Measurements from ENCODE around the gene ASF1A. TPM values are rescaled to one million over a fixed set of nuclear protein-coding genes. Genes with fewer than 3 reads are reported as not detected.
A peak's percentile ranks its signal among the peaks of the same experiment; 100 is the strongest.

Gene ASF1A
- total and polyA plus RNA-seq, 9 of the 15 experiments (the other 6 are each of a cell fraction or from before 2014, with no cell fraction given): 31.5 to 45.3 (median 34.8) TPM

- no peak for TF ChIP-seq STAT6 (CRISPR knock-in tag; IDR thresholded peaks at IDR 0.05)
Measured at GRCh38 chr6:118896339-118897136, 2.6 kb downstream of the ASF1A start (continued).

DNA sequence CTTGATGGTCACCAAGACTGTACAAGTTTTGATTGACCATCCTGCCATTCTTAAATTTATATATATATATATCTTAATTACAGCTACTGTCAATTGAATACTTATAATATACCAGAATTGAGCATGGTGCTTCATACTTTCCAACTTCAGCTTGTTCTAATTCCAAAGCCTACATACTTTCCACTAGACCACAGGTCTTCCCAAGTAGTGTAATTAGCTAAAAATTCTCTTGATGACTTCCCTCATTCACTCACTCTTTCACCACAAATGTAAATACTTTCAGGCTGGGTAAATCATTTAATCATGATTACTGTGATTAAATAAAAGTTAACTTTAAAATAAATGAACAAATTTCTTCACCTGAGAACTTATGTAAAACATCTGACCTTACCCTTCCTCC is 3.4 kb downstream of the ASF1A start:
- DNase-seq (ENCODE audit: extremely low read depth in 1 of 4, low spot score in 3 of 4) (no peak), ATAC-seq (no peak), FAIRE-seq (no peak)
- Histone ChIP-seq H2AFZ (ENCODE audit: low read depth, low read length) (no peak overlapping the region), H4K20me1 (replicated peaks; ENCODE audit: control insufficient read depth, insufficient read depth, low read length) (no peaks in the 10 kb centered on the region), H3K9me3 (replicated peaks; ENCODE audit: control insufficient read depth, insufficient read depth, low read depth, low read length) (no peaks in the 10 kb centered on the region), H3K79me2 (ENCODE audit: control insufficient read depth, insufficient read depth, low read length) (peaks cover 96% of the 10 kb centered on the region), H3K4me3 (no peak overlapping the region), H3K9me1 (ENCODE audit: control insufficient read depth, insufficient read depth, low read length) (no peaks in the 10 kb centered on the region), H3K27ac (ENCODE audit: extremely low read depth, low read depth, low read length) (peak overlapping the region; percentile 93), H3K36me3 (ENCODE audit: control insufficient read depth, insufficient read depth, low read length) (peaks cover 48% of the 10 kb centered on the region), H3K4me2 (ENCODE audit: insufficient read depth, low read length) (peak overlapping the region; percentile 78), H3K27me3 (ENCODE audit: control insufficient read depth in 2 of 2, insufficient read depth in 2 of 2, low read length in 2 of 2) (no peaks in the 10 kb centered on the region), H3K4me1 (replicated peaks in 1 of 2; ENCODE audit: control insufficient read depth in 2 of 2, insufficient read depth in 2 of 2, low read length in 2 of 2) (peaks cover 20 to 33% of the 10 kb centered on the region in 2 experiments), H3K9ac (ENCODE audit: insufficient read depth in 1 of 2, low read depth in 2 of 2, low read length in 2 of 2) (peak overlapping the region in 1 of 2 experiments; percentile 95; a peak in 2 of 4 replicates)
- in situ Hi-C loops (cut with MboI): no loop called here
- no peak for TF ChIP-seq ZNF384 (IDR thresholded peaks at IDR 0.05; ENCODE audit: low read depth, low read length)
- no peak for TF ChIP-seq TGIF2 (CRISPR knock-in tag; IDR thresholded peaks at IDR 0.05)
- no peak for TF ChIP-seq ZFP91 (CRISPR knock-in tag; IDR thresholded peaks at IDR 0.05)
- TF ChIP-seq ZNF274 (IDR thresholded peaks at IDR 0.05; ENCODE audit: borderline replicate concordance, low read depth, low read length): no peak
- no peak for TF ChIP-seq JUNB (CRISPR knock-in tag; conservative IDR thresholded peaks at IDR 0.05)
- TF ChIP-seq ZNF184 (CRISPR knock-in tag; IDR thresholded peaks at IDR 0.05): no peak
- TF ChIP-seq POLR2AphosphoS2 (IDR thresholded peaks at IDR 0.05; ENCODE audit: low read length): no peak
- TF ChIP-seq MCM2 (IDR thresholded peaks at IDR 0.05; ENCODE audit: low read depth): no peak
- TF ChIP-seq CBFB (CRISPR knock-in tag; IDR thresholded peaks at IDR 0.05): no peak
- TF ChIP-seq PTTG1 (tag; IDR thresholded peaks at IDR 0.05; ENCODE audit: low read depth): no peak
- TF ChIP-seq, protein P1, sequence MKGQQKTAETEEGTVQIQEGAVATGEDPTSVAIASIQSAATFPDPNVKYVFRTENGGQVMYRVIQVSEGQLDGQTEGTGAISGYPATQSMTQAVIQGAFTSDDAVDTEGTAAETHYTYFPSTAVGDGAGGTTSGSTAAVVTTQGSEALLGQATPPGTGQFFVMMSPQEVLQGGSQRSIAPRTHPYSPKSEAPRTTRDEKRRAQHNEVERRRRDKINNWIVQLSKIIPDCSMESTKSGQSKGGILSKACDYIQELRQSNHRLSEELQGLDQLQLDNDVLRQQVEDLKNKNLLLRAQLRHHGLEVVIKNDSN (CRISPR knock-in tag; IDR thresholded peaks at IDR 0.05): no peak
- no peak for TF ChIP-seq NCOR1 (IDR thresholded peaks at IDR 0.05)
- no peak for TF ChIP-seq ZNF561 (CRISPR knock-in tag; conservative IDR thresholded peaks at IDR 0.05)
- TF ChIP-seq TRIM24 (IDR thresholded peaks at IDR 0.05): no peak
- TF ChIP-seq KDM4B (IDR thresholded peaks at IDR 0.05; ENCODE audit: borderline replicate concordance in 2 of 2, low read depth in 1 of 2): no peak
- TF ChIP-seq SNIP1 (IDR thresholded peaks at IDR 0.05; ENCODE audit: low read depth): no peak
- intact Hi-C loops (cut with micrococcal nuclease): loop anchor here (10.0 kb wide), 1 partner anchor 243 kb away; the partner anchor contains the start of gene CEP85L
- POLR2A ChIA-PET: interaction anchor here (0.6 to 2.8 kb wide), 6 partner anchors 10 to 130 kb away, joined by 3 to 12 read pairs (median 4); partner anchors contain the start of gene MCM9
- no TSS peak for BruUV-seq (replicated peaks)
- CTCF ChIA-PET (ENCODE audit: low intra/inter-chr PET ratio): no interaction called here
